ENCODE data around the gene XRCC6. TPM values are rescaled to one million over a fixed set of nuclear protein-coding genes. Genes with fewer than 3 reads are reported as not detected.
A peak's percentile ranks its signal among the peaks of the same experiment; 100 is the strongest.

Gene XRCC6
- polyA plus RNA-seq, 1 experiment = 149 TPM

DNA sequence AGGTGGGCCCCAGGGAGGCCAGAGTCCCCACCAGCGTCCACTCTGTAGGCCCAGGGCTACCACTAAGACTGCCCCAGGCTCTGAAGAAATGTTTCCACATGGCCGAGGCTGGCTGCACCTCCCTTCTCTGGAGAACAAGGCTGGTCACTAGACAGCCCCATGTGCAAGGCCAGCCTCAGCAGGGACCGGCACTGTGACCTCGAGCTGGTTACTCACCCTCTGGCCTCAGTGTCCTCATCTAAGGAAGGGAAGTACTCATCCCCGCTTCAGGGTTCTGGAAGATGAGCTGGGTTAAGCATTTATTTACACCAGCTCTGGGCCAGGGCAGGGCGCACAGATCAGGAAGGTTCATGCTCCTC lies 41.1 kb upstream of the XRCC6 start:
- no peaks in the 10 kb centered on the region; the same call in 1 of the 2 replicates for H3K9me3 ChIP-seq (ENCODE audit: control insufficient read depth, insufficient read depth, low read length)
- no peak for DNase-seq (ENCODE audit: low read depth, low spot score)
- POLR2A ChIA-PET = interaction anchor here (0.8 kb wide), 1 partner anchor 10 kb away, joined by 3 read pairs; the partner anchor contains the start of gene PMM1
- H3K27me3 ChIP-seq (ENCODE audit: control insufficient read depth, insufficient read depth, low read length) = no peaks in the 10 kb centered on the region
- H3K4me3 ChIP-seq (ENCODE audit: low read depth, low read length) = no peak overlapping the region
- TF ChIP-seq CTCF (IDR thresholded peaks at IDR 0.05; ENCODE audit: low read depth, low read length) = no peak
- H3K27ac ChIP-seq (ENCODE audit: low read depth, low read length) = no peak overlapping the region
- CTCF ChIA-PET = no interaction called here

DNA sequence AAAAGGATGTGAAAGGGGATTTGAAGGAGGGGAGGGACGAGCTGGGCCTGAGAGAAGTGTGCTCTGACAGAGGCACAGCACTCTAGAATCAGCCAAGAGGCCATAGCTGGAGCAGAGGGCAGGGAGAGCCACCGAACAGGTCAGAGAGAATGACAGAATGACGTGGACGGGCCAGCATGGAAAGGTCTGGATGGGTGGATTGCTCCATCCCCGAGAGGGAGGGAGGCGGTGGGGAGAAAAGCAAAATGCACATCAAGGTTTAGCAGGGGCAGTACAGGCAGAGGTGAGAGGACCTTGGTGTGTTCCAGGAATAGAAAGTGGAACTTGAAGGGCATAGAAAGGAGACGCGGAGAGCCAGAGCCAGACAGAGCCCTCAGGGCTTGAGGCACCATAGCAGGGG lies 38.4 kb upstream of the XRCC6 start:
- CTCF ChIA-PET = no interaction called here
- Histone ChIP-seq H3K9me3 (ENCODE audit: control insufficient read depth, insufficient read depth, low read length) (no peaks in the 10 kb centered on the region; the same call in 1 of the 2 replicates), H3K27ac (ENCODE audit: low read depth, low read length) (peak overlapping the region; percentile 11), H3K27me3 (ENCODE audit: control insufficient read depth, insufficient read depth, low read length) (no peaks in the 10 kb centered on the region), H3K4me3 (ENCODE audit: low read depth, low read length) (no peak overlapping the region)
- TF ChIP-seq CTCF (IDR thresholded peaks at IDR 0.05; ENCODE audit: low read depth, low read length) = no peak
- POLR2A ChIA-PET = no interaction called here
- no peak for DNase-seq (ENCODE audit: low read depth, low spot score)

DNA sequence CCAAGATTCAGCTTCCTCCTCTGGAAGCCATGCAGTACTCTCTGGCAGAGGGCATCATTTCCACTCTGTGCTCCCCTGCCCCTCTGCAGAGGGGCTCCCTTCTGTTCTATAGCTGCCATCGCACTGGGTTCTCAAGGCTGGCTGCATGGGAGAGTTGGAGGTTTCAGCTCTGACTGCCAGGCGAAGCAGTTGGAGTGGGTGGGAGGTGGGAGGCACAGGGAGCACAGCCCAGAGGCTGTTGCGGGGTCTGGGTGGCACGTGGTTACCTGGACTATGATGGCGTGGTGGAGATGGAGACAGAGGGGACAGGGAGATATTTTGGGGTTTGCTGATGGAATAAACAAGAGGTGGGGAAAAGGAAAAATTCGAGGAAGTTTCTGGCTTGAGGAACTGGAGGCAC lies 36.2 kb upstream of the XRCC6 start:
- no peak for TF ChIP-seq CTCF (IDR thresholded peaks at IDR 0.05; ENCODE audit: low read depth, low read length)
- no peak for DNase-seq (ENCODE audit: low read depth, low spot score)

DNA sequence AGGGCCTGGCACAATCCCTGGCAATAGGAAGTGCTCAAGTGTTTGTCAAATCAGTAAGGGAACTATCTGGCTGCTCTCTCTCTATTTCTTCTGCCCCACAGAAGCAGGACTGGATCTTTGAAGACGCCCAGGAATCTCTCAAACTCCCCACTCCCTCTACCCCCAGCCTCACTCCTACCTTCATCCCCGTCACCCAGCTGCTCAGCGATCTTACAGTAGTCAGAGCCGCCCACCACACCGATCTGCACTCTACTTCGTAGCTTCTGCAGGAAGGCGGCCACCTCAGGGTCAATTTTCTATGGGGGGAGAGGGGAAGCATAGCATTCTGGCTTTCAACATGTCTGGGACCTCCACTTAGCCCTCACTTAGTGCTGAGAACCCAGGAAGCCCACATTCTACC lies 35.2 kb upstream of the XRCC6 start:
- Histone ChIP-seq H3K27me3 (ENCODE audit: control insufficient read depth, insufficient read depth, low read length) (no peaks in the 10 kb centered on the region), H3K27ac (ENCODE audit: low read depth, low read length) (no peak overlapping the region), H3K9me3 (ENCODE audit: control insufficient read depth, insufficient read depth, low read length) (no peaks in the 10 kb centered on the region; the same call in 1 of the 2 replicates), H3K4me3 (ENCODE audit: low read depth, low read length) (no peak overlapping the region)
- no peak for DNase-seq (ENCODE audit: low read depth, low spot score)
- CTCF ChIA-PET = no interaction called here
- POLR2A ChIA-PET = no interaction called here
- no peak for TF ChIP-seq CTCF (IDR thresholded peaks at IDR 0.05; ENCODE audit: low read depth, low read length)

More for the DNA sequence above, 36.2 kb upstream of the XRCC6 start:
- no peaks in the 10 kb centered on the region; the same call in 1 of the 2 replicates for H3K9me3 ChIP-seq (ENCODE audit: control insufficient read depth, insufficient read depth, low read length)
- CTCF ChIA-PET = no interaction called here
- no peak overlapping the region for H3K27ac ChIP-seq (ENCODE audit: low read depth, low read length)
- H3K27me3 ChIP-seq (ENCODE audit: control insufficient read depth, insufficient read depth, low read length) = no peaks in the 10 kb centered on the region
- no peak overlapping the region for H3K4me3 ChIP-seq (ENCODE audit: low read depth, low read length)
- POLR2A ChIA-PET = no interaction called here

DNA sequence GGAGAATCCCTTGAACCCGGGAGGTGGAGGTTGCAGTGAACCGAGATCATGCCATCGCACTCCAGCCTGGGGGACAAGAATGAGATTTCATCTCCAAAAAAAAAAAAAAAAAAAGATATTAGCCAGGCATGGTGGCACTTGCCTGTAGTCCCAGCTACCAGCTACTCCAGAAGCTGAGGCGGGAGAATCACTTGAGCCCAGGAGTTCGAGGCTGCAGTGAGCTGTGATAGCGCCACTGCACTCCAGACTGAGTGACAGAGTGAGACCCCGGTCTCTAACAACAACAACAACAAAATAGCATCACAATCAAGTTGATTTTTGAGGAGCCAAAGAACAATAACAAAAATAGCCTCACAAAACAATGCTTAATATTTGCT lies 33.8 kb upstream of the XRCC6 start:
- H3K4me3 ChIP-seq (ENCODE audit: low read depth, low read length) = no peak overlapping the region
- DNase-seq (ENCODE audit: low read depth, low spot score) = no peak
- no peaks in the 10 kb centered on the region for H3K27me3 ChIP-seq (ENCODE audit: control insufficient read depth, insufficient read depth, low read length)
- CTCF ChIA-PET = interaction anchor here (0.7 kb wide), 1 partner anchor 80 kb away, joined by 3 read pairs; no protein-coding TSS in a partner anchor
- TF ChIP-seq CTCF (IDR thresholded peaks at IDR 0.05; ENCODE audit: low read depth, low read length) = no peak
- no peaks in the 10 kb centered on the region; the same call in 1 of the 2 replicates for H3K9me3 ChIP-seq (ENCODE audit: control insufficient read depth, insufficient read depth, low read length)
- POLR2A ChIA-PET = interaction anchor here (0.7 kb wide), 1 partner anchor 33 kb away, joined by 3 read pairs; no protein-coding TSS in a partner anchor
- no peak overlapping the region for H3K27ac ChIP-seq (ENCODE audit: low read depth, low read length)
